RWPE2 (cell line): ENCODE measurements around the gene SPRY4.

Source experiments
- ATAC-seq: fragments of 200-7000 bp; cut with Tn5 transposase; 3 replicates; pipeline ENCODE4 v1.9.1; 2021; ENCODE audit warnings: low read depth
- DNase-seq: peaks from one replicate; pipeline ENCODE4 v3.0.0-alpha.2; 2020; ENCODE audit warnings: low spot score
- H3K27ac ChIP-seq: fragments of 450-650 bp; 2 replicates; pipeline ENCODE4 v1.5.1; 2017; ENCODE audit warnings: mild to moderate bottlenecking; ENCODE audit not compliant: poor library complexity, severe bottlenecking
- H3K27me3 ChIP-seq: fragments of 250-450 bp; sonication (Bioruptor Pico); 2 replicates; pipeline ENCODE4 v1.5.1; 2021; ENCODE audit warnings: mild to moderate bottlenecking, moderate library complexity; ENCODE audit not compliant: insufficient read depth, poor library complexity, severe bottlenecking
- H3K36me3 ChIP-seq: fragments of 250-450 bp; sonication (Bioruptor Pico); 2 replicates; pipeline ENCODE4 v1.5.1; 2020; ENCODE audit warnings: low read depth, mild to moderate bottlenecking, moderate library complexity
- H3K4me1 ChIP-seq: fragments of 250-450 bp; sonication (Bioruptor Pico); 2 replicates; pipeline ENCODE4 v1.5.1; 2021; ENCODE audit warnings: mild to moderate bottlenecking, moderate library complexity; ENCODE audit not compliant: insufficient read depth, poor library complexity, severe bottlenecking
- H3K4me3 ChIP-seq: fragments of 250-450 bp; sonication (Bioruptor Pico); 2 replicates; pipeline ENCODE4 v1.5.1; 2021; ENCODE audit warnings: mild to moderate bottlenecking, moderate library complexity; ENCODE audit not compliant: severe bottlenecking
- H3K9me3 ChIP-seq: fragments of 250-450 bp; sonication (Bioruptor Pico); 2 replicates; pipeline ENCODE4 v1.5.1; 2021; ENCODE audit warnings: mild to moderate bottlenecking, moderate library complexity; ENCODE audit not compliant: severe bottlenecking
- CTCF ChIP-seq: fragments of 450-650 bp; IDR thresholded peaks from one replicate; pipeline ENCODE4 v1.5.1; 2017; ENCODE audit warnings: mild to moderate bottlenecking, moderate library complexity; ENCODE audit not compliant: poor library complexity, severe bottlenecking

SPRY4 gene

GRCh38 chr5:142324871-142325724, at the start of gene SPRY4:
Gene SPRY4, minus strand, starts transcription at chr5:142325021. Its CDS starts 9,913 bp downstream, at chr5:142315108.
- Histone ChIP-seq H3K36me3 (no peaks in the 10 kb centered on the region; the same call in 1 of the 2 replicates), H3K4me3 (peak within 1 kb of the TSS; percentile 63), H3K27ac (peak within 1 kb of the TSS; percentile 94), H3K9me3 (no peaks in the 10 kb centered on the region), H3K27me3 (no peaks in the 10 kb centered on the region), H3K4me1 (peaks cover 42% of the 10 kb centered on the region)
- no peak for TF ChIP-seq CTCF
- ATAC-seq (peak; percentile 41), DNase-seq (peak; percentile 98)

GRCh38 chr5:142368529-142368928, 43.7 kb upstream of the SPRY4 start:
- H3K36me3 ChIP-seq: no peaks in the 10 kb centered on the region
- no peak overlapping the region for H3K4me3 ChIP-seq
- TF ChIP-seq CTCF: no peak
- H3K27ac ChIP-seq: no peak overlapping the region
- no peaks in the 10 kb centered on the region for H3K27me3 ChIP-seq
- DNase-seq (no peak), ATAC-seq (no peak)
- no peaks in the 10 kb centered on the region for H3K9me3 ChIP-seq
- H3K4me1 ChIP-seq: peaks cover 19% of the 10 kb centered on the region

GRCh38 chr5:142366007-142366406, 41.2 kb upstream of the SPRY4 start:
- no peak for DNase-seq
- Histone ChIP-seq H3K36me3 (no peaks in the 10 kb centered on the region), H3K9me3 (no peaks in the 10 kb centered on the region), H3K4me3 (no peak overlapping the region), H3K27me3 (no peaks in the 10 kb centered on the region), H3K27ac (peak overlapping the region; percentile 91), H3K4me1 (peaks cover 34% of the 10 kb centered on the region)
- no peak for ATAC-seq
- no peak for TF ChIP-seq CTCF

GRCh38 chr5:142364251-142365145, 39.7 kb upstream of the SPRY4 start:
- DNase-seq (peak; percentile 96), ATAC-seq (peak; percentile 89)
- TF ChIP-seq CTCF: peak; percentile 25
- Histone ChIP-seq H3K36me3 (no peaks in the 10 kb centered on the region), H3K27ac (peak overlapping the region; percentile 91), H3K9me3 (no peaks in the 10 kb centered on the region), H3K4me3 (peak overlapping the region; percentile 28), H3K4me1 (peaks cover 43% of the 10 kb centered on the region), H3K27me3 (no peaks in the 10 kb centered on the region)
